ENCODE data around the gene APH1A. TPM values are rescaled to one million over a fixed set of nuclear protein-coding genes. Genes with fewer than 3 reads are reported as not detected.
A peak's percentile ranks its signal among the peaks of the same experiment; 100 is the strongest.

APH1A gene
- total RNA-seq, 1 experiment from 2014 or later, result 211 TPM

GRCh38 chr1:150257624-150258585 lies 10.9 kb downstream of the APH1A start, which contains the start of gene CA14:
CA14 (plus strand) TSS chr1:150257774; CDS start chr1:150258129, 355 bp downstream.
- TF ChIP-seq CTCF (conservative IDR thresholded peaks at IDR 0.05; ENCODE audit: low read depth, low read length) (no peak), EZH2phosphoT487 (IDR thresholded peaks at IDR 0.05; ENCODE audit: borderline replicate concordance, low read length) (no peak), EZH2 (IDR thresholded peaks at IDR 0.05; ENCODE audit: low read length, unreplicated experiment) (no peak)
- peak within 1 kb of the TSS; percentile 89; the same call in 1 of the 2 replicates for H3K4me2 ChIP-seq (ENCODE audit: low read length)
- H3K79me2 ChIP-seq (ENCODE audit: low read length), result no peaks in the 10 kb centered on the region
- intact Hi-C loops (cut with micrococcal nuclease), result loop anchor here (10.0 kb wide), 2 partner anchors 207 to 277 kb away; no protein-coding TSS in a partner anchor
- no peak within 1 kb of the TSS for H3K4me3 ChIP-seq (ENCODE audit: low read length)
- H3K9ac ChIP-seq (ENCODE audit: low read length), result no peak within 1 kb of the TSS
- H3K9me2 ChIP-seq (replicated peaks; ENCODE audit: low read length), result no peaks in the 10 kb centered on the region
- no peaks in the 10 kb centered on the region for H4K20me1 ChIP-seq (ENCODE audit: low read length)
- H3F3A ChIP-seq (ENCODE audit: low read length, unreplicated experiment), result peaks cover 2% of the 10 kb centered on the region
- no peak for ATAC-seq
- H3K4me1 ChIP-seq (ENCODE audit: insufficient read depth, low read length), result peaks cover 47% of the 10 kb centered on the region
- DNase-seq, result no peak
- H2AFZ ChIP-seq (ENCODE audit: low read length), result peak within 1 kb of the TSS; percentile 83; the same call in 1 of the 2 replicates
- ChIA-PET POLR2A (ENCODE audit: unreplicated experiment) (no interaction called here), CTCF (no interaction called here)
- H3K9me3 ChIP-seq (ENCODE audit: low read length), result no peaks in the 10 kb centered on the region
- no TSS peak for BruUV-seq (replicated peaks)
- H3K27ac ChIP-seq (ENCODE audit: low read length), result no peak within 1 kb of the TSS
- no peaks in the 10 kb centered on the region for H3K36me3 ChIP-seq (ENCODE audit: low read depth, low read length)
- H3K27me3 ChIP-seq (ENCODE audit: low read length), result no peaks in the 10 kb centered on the region

- H4K20me1 ChIP-seq (ENCODE audit: low read length), result no peaks in the 10 kb centered on the region
- peak overlapping the region; percentile 83 for H2AFZ ChIP-seq (ENCODE audit: low read length)
- ChIA-PET CTCF (interaction anchor here (0.6 to 2.7 kb wide), 6 partner anchors 10 to 259 kb away, joined by 3 to 28 read pairs (median 6); partner anchors contain the start of genes APH1A, CIART and FALEC), POLR2A (ENCODE audit: unreplicated experiment) (interaction anchor here (0.8 kb wide), 1 partner anchor 30 kb away, joined by 5 read pairs; no protein-coding TSS in a partner anchor)
- intact Hi-C loops (cut with micrococcal nuclease), result loop anchor here (1.0 to 10.0 kb wide), 3 partner anchors 65 to 278 kb away; partner anchors contain the start of gene PRPF3
- H3K79me2 ChIP-seq (ENCODE audit: low read length), result no peaks in the 10 kb centered on the region
- peaks cover 35% of the 10 kb centered on the region for H3K4me1 ChIP-seq (ENCODE audit: insufficient read depth, low read length)
- H3K4me2 ChIP-seq (ENCODE audit: low read length), result peak overlapping the region; percentile 89
- H3K36me3 ChIP-seq (ENCODE audit: low read depth, low read length), result no peaks in the 10 kb centered on the region
- H3K9me2 ChIP-seq (replicated peaks; ENCODE audit: low read length), result no peaks in the 10 kb centered on the region
- no peak for DNase-seq
- no peaks in the 10 kb centered on the region for H3K27me3 ChIP-seq (ENCODE audit: low read length)
- no peaks in the 10 kb centered on the region for H3F3A ChIP-seq (ENCODE audit: low read length, unreplicated experiment)
- ATAC-seq, result no peak
- BruUV-seq (replicated peaks), result no TSS peak
- peak overlapping the region; percentile 66; the same call in 1 of the 2 replicates for H3K4me3 ChIP-seq (ENCODE audit: low read length)
- no peak overlapping the region for H3K27ac ChIP-seq (ENCODE audit: low read length)
- no peak overlapping the region for H3K9ac ChIP-seq (ENCODE audit: low read length)
- no peaks in the 10 kb centered on the region for H3K9me3 ChIP-seq (ENCODE audit: low read length)
- TF ChIP-seq EZH2 (IDR thresholded peaks at IDR 0.05; ENCODE audit: low read length, unreplicated experiment) (no peak), CTCF (conservative IDR thresholded peaks at IDR 0.05; ENCODE audit: low read depth, low read length) (no peak), EZH2phosphoT487 (IDR thresholded peaks at IDR 0.05; ENCODE audit: borderline replicate concordance, low read length) (no peak)
Observed at GRCh38 chr1:150256554-150257341, 12.1 kb downstream of the APH1A start.

All from PC-3 (cell line).